NB4 (cell line): ENCODE results near the gene ESRRA.
A peak's percentile ranks its signal among the peaks of the same experiment; 100 is the strongest.

Experiments
- DNase-seq: peaks from one replicate; pipeline ENCODE4 v3.0.0; 2010; ENCODE audit warnings: low read depth
- H3K4me3 ChIP-seq: one replicate; pipeline ENCODE4 v1.5.1; 2011; ENCODE audit warnings: mild to moderate bottlenecking, low read depth, low read length, moderate library complexity
- MYC ChIP-seq: IDR thresholded peaks from 2 replicates; pipeline ENCODE4 v1.6.1; 2011; ENCODE audit warnings: low read depth, low read length
- POLR2A ChIP-seq: IDR thresholded peaks from 2 replicates; pipeline ENCODE4 v1.6.1; 2011; ENCODE audit warnings: mild to moderate bottlenecking; ENCODE audit not compliant: insufficient read length; ENCODE audit errors: extremely low read depth
- TF ChIP-seq, protein P1 (sequence below): IDR thresholded peaks from 2 replicates; pipeline ENCODE4 v1.6.1; 2011; ENCODE audit warnings: low read depth, low read length
- TF ChIP-seq, protein P2 (sequence below): IDR thresholded peaks from one replicate; pipeline ENCODE4 v1.5.1; 2012; ENCODE audit warnings: low read depth, low read length

The ESRRA gene

DNA sequence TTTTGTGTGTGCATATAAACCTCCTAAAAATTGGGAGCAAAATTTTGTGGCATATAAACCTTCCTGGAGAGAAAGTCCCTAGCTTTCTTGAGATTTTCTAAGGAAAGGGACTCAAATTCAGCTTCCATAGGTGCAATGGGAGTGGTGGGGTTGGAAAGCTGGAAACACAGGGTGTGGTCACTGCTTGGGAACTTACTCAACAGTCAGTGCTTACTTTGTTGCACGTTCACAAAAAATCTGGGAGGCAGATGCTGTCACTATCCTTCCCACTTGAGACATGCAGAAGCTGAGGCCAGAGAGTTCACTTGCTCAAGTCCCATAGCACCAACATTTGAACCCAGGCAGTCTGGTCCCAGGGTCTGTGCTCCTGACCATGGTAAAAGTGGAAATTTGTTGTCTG is 9.1 kb upstream of the ESRRA start:
- H3K4me3 ChIP-seq, result no peak overlapping the region
- no peak for TF ChIP-seq MYC
- TF ChIP-seq POLR2A, result no peak
- DNase-seq, result no peak

DNA sequence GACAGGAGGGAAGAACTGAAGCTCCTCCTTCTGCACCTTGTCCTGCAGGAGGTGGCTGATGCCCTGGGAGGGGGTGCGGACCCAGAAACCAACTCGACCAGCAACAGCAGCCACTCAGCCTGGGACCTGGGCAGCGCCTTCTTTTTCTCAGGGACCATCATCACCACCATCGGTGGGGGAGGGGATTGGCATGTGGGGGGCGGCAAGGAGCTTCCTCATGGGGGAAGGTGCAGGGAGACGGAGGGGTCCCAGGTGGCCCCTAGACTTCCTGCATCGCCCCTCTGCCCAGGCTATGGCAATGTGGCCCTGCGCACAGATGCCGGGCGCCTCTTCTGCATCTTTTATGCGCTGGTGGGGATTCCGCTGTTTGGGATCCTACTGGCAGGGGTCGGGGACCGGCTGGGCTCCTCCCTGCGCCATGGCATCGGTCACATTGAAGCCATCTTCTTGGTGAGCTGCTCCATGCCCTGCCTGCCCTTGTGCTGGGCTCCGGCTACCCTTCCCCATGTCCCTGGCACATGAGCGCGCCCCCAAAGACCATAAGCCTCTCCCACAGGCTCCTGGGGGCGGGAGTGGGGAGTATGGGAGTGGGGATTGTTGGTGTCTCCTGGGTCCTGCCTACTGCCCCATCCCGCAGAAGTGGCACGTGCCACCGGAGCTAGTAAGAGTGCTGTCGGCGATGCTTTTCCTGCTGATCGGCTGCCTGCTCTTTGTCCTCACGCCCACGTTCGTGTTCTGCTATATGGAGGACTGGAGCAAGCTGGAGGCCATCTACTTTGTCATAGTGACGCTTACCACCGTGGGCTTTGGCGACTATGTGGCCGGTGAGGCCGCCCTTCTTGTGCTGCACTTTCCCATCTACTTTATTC is 8.3 kb upstream of the ESRRA start:
- no peak overlapping the region for H3K4me3 ChIP-seq
- DNase-seq, result no peak

DNA sequence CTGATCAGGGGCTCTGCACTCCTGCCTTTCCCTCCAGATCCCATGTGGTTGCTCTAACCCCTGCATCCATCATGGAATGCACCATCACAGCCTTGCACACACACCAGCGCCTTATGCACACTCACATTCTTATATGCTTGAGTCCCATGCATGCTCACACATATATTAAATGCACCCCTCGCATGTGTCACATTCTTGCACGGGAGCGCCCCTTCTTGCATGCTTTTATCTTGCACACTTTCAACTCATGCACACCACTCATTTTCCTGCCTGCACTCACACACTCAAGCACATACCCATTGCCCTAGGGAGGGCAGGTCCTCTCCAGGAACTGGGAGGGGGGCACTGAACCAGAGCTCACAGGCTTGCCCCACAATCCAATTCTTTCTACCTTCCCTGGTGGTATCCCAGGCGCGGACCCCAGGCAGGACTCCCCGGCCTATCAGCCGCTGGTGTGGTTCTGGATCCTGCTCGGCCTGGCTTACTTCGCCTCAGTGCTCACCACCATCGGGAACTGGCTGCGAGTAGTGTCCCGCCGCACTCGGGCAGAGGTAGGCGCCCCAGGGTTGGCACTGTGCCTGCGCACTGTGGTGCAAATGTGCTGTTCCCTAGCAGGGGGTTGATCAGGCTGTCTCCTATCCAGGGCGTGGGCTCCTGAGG is 7.5 kb upstream of the ESRRA start:
- DNase-seq, result no peak
- no peak overlapping the region for H3K4me3 ChIP-seq
- TF ChIP-seq, protein P1, sequence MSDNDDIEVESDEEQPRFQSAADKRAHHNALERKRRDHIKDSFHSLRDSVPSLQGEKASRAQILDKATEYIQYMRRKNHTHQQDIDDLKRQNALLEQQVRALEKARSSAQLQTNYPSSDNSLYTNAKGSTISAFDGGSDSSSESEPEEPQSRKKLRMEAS, result no peak
- TF ChIP-seq MYC, result no peak
- TF ChIP-seq, protein P2, sequence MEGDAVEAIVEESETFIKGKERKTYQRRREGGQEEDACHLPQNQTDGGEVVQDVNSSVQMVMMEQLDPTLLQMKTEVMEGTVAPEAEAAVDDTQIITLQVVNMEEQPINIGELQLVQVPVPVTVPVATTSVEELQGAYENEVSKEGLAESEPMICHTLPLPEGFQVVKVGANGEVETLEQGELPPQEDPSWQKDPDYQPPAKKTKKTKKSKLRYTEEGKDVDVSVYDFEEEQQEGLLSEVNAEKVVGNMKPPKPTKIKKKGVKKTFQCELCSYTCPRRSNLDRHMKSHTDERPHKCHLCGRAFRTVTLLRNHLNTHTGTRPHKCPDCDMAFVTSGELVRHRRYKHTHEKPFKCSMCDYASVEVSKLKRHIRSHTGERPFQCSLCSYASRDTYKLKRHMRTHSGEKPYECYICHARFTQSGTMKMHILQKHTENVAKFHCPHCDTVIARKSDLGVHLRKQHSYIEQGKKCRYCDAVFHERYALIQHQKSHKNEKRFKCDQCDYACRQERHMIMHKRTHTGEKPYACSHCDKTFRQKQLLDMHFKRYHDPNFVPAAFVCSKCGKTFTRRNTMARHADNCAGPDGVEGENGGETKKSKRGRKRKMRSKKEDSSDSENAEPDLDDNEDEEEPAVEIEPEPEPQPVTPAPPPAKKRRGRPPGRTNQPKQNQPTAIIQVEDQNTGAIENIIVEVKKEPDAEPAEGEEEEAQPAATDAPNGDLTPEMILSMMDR, result no peak
- TF ChIP-seq POLR2A, result no peak

More for the DNA sequence above, 8.3 kb upstream of the ESRRA start:
- no peak for TF ChIP-seq MYC

DNA sequence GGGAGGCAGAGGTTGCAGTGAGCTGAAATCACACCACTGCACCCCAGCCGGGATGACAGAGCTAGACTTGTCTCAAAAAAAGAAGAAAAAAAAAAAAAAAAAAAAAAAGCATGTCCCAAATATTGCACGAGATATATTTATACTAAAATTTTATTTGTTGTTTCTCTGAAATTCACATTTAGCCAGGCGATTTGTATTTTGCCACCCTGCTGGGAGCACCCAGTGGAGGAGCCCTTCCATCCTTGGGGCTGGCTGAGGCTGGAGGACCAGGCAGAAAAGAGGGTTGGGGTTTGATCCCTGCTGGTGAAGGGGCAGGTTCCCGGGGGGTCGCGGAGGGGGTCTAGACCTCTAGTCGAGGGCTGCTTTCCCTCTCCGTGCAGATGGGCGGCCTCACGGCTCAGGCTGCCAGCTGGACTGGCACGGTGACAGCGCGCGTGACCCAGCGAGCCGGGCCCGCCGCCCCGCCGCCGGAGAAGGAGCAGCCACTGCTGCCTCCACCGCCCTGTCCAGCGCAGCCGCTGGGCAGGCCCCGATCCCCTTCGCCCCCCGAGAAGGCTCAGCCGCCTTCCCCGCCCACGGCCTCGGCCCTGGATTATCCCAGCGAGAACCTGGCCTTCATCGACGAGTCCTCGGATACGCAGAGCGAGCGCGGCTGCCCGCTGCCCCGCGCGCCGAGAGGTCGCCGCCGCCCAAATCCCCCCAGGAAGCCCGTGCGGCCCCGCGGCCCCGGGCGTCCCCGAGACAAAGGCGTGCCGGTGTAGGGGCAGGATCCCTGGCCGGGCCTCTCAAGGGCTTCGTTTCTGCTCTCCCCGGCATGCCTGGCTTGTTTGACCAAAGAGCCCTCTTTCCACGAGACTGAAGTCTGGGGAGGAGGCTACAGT is 6.1 kb upstream of the ESRRA start:
- DNase-seq, result no peak
- no peak overlapping the region for H3K4me3 ChIP-seq
- TF ChIP-seq, protein P2, result no peak
- TF ChIP-seq POLR2A (no peak), MYC (no peak)
- TF ChIP-seq, protein P1, result no peak

DNA sequence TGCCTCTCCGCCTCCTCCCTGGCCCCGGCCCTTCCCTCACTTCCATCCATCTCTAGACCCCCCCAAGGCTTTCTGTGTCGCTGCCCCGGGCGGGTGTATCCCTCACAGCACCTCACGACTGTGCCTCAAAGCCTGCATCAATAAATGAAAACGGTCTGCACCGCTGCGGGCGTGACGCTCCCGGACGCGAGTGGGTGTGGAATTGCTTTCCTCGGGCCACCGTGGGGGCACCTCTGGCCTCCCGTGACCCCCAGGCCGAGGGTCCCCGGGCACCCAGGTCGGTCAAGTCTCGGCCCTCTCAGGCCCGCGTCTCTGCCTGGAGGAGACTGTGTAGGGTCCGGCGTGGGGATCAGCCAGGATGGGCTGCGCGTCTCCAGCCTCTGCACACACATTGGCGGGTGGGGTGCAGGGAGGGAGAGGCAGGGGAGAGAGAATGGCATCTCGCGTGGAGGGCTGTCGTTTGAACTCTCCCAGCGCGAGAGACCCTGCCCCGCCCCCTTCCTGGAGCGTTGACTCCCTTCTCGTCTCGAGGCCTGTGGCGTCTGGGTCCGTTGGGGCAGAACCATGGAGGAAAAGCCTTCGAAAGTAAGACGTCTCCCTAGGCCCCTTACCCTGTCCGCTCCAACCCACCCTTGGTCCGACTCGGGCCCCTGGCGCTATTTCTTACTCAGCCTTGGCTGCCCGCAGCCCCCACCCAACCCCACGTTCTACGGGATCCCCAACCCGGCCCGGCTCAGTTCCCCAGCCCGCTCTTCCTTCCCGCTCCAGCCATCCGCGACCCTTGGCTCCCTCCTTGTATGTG is 5.3 kb upstream of the ESRRA start, which contains the start of gene CATSPERZ:
Gene CATSPERZ (plus strand): TSS at position 512 of the 802 bp plus-strand sequence. CDS start 53 bp downstream, at position 565.
- TF ChIP-seq MYC (no peak), POLR2A (no peak)
- TF ChIP-seq, protein P2, result no peak
- TF ChIP-seq, protein P1, result no peak
- no peak for DNase-seq
- peak within 1 kb of the TSS; percentile 28 for H3K4me3 ChIP-seq
